Measurements from ENCODE around the gene TRIM10.
"Not testable (repeated sequence)": the region's sequence is repeated elsewhere in the genome, so short reads cannot be mapped to it uniquely, and the experiment has no call there.

The TRIM10 gene

DNA sequence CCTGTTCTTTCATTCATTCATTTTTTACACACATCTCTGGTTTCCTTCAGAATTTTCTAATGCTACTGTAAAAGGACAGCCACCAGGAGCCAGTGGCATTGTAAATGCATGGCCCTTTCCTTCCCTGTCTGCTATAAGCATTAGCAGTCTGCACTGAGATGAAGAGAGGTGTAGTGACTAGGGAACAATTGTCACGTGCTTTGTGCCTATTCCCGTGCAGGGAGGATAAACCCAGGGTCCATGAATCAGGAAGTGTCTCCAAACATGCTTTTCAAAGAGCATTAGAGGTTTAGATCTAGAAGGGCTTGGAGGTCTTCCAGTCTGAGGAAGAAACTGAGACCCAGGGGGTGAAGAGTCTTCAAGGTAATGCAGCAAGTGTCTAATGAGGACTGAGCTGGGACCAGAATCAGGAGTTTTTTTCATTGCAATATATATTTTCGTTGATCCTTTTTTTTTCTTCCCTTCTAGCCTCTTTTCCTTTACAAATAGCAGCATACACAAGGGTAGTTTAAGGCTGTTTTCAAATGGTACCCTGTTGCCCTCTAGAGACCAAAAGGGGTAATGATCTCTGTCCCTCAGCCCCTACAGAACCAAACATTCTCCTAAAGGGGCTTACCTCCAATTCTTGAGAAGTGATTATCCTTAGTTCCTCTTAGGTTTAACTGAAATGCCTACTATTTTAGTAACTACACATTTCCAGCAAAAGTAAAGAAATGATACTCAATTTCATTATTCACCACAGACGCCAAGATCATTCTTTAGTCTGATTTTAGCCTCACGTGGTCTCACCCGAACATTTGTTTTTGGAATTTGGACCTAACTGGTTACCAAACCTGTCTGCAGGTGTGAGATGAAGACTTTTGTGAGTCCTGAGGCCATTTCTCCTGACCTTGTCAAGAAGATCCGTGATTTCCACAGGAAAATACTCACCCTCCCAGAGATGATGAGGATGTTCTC, 8.9 kb upstream of the TRIM10 start:
- peak; percentile 70 for DNase-seq (ENCODE audit: low read depth)
- H3K4me3 ChIP-seq (ENCODE audit: low read depth, low read length) = no peak overlapping the region
- TF ChIP-seq MYC (IDR thresholded peaks at IDR 0.05; ENCODE audit: low read depth, low read length) = no peak
- TF ChIP-seq, protein P1, sequence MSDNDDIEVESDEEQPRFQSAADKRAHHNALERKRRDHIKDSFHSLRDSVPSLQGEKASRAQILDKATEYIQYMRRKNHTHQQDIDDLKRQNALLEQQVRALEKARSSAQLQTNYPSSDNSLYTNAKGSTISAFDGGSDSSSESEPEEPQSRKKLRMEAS (IDR thresholded peaks at IDR 0.05; ENCODE audit: low read depth, low read length) = 0 out of 2 replicates have a peak, but pooled peaks have one; percentile 16
- TF ChIP-seq, protein P2, sequence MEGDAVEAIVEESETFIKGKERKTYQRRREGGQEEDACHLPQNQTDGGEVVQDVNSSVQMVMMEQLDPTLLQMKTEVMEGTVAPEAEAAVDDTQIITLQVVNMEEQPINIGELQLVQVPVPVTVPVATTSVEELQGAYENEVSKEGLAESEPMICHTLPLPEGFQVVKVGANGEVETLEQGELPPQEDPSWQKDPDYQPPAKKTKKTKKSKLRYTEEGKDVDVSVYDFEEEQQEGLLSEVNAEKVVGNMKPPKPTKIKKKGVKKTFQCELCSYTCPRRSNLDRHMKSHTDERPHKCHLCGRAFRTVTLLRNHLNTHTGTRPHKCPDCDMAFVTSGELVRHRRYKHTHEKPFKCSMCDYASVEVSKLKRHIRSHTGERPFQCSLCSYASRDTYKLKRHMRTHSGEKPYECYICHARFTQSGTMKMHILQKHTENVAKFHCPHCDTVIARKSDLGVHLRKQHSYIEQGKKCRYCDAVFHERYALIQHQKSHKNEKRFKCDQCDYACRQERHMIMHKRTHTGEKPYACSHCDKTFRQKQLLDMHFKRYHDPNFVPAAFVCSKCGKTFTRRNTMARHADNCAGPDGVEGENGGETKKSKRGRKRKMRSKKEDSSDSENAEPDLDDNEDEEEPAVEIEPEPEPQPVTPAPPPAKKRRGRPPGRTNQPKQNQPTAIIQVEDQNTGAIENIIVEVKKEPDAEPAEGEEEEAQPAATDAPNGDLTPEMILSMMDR (IDR thresholded peaks at IDR 0.05; ENCODE audit: low read depth, low read length) = peak; percentile 83
- TF ChIP-seq POLR2A (IDR thresholded peaks at IDR 0.05; ENCODE audit: extremely low read depth, insufficient read length) = no peak

DNA sequence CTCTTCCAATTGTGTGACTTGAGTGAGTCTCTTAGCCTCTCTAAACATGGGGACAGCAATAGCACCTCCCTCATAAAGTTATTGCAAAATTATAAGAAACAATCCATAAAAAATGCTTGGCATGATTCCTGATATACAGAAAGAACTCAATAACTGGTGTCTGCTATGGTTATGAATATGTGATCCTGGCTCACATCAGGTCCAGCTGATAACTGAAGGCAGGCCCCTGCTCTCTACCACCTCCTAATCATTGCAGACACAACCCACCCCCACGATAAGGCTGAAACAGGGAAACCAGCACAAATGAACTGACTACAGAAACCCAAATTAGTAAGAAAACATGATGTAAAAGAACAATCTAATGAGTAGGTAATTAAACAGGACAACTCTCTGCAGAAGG, 7.7 kb upstream of the TRIM10 start:
- no peak for DNase-seq (ENCODE audit: low read depth)
- H3K4me3 ChIP-seq (ENCODE audit: low read depth, low read length) = no peak overlapping the region
- TF ChIP-seq MYC (IDR thresholded peaks at IDR 0.05; ENCODE audit: low read depth, low read length) = no peak
- TF ChIP-seq, protein P2 (IDR thresholded peaks at IDR 0.05; ENCODE audit: low read depth, low read length) = no peak
- no peak for TF ChIP-seq POLR2A (IDR thresholded peaks at IDR 0.05; ENCODE audit: extremely low read depth, insufficient read length)
- TF ChIP-seq, protein P1 (IDR thresholded peaks at IDR 0.05; ENCODE audit: low read depth, low read length) = no peak

DNA sequence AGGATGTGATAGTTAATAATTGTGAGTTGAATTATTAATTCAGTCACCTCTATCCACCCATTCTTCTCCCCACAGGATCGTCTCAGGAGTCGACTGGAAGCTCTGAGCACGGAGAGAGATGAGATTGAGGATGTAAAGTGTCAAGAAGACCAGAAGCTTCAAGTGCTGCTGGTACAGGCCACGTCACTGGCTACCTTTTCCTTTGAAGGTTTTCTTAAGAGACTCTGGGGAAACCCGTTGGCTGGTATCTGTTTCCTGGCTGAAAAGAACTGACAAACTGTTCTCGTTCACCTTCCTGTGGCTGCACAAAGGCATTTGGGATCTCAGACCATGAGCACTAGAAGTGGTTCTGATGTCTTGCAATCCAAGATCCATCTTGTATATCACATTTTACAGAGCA, 6.1 kb upstream of the TRIM10 start:
- TF ChIP-seq, protein P1 (IDR thresholded peaks at IDR 0.05; ENCODE audit: low read depth, low read length) = no peak
- TF ChIP-seq POLR2A (IDR thresholded peaks at IDR 0.05; ENCODE audit: extremely low read depth, insufficient read length) = no peak
- TF ChIP-seq, protein P2 (IDR thresholded peaks at IDR 0.05; ENCODE audit: low read depth, low read length) = no peak
- TF ChIP-seq MYC (IDR thresholded peaks at IDR 0.05; ENCODE audit: low read depth, low read length) = no peak
- DNase-seq (ENCODE audit: low read depth) = no peak
- no peak overlapping the region for H3K4me3 ChIP-seq (ENCODE audit: low read depth, low read length)

DNA sequence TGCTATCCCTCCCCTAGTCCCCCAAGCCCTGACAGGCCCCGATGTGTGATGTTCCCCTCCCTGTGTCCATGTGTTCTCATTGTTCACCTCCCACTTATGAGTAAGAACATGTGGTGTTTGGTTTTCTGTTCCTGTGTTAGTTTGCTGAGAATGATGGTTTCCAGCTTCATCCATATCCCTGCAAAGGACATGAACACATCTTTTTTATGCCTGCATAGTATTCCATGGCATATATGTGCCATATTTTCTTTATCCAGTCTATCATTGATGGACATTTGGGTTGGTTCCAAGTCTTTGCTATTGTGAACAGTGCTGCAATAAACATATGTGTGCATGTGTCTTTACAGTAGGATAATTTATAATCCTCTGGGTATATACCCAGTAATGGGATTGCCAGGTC, 4.2 kb upstream of the TRIM10 start:
- not testable (repeated sequence) for H3K4me3 ChIP-seq (ENCODE audit: low read depth, low read length); DNase-seq (ENCODE audit: low read depth)

DNA sequence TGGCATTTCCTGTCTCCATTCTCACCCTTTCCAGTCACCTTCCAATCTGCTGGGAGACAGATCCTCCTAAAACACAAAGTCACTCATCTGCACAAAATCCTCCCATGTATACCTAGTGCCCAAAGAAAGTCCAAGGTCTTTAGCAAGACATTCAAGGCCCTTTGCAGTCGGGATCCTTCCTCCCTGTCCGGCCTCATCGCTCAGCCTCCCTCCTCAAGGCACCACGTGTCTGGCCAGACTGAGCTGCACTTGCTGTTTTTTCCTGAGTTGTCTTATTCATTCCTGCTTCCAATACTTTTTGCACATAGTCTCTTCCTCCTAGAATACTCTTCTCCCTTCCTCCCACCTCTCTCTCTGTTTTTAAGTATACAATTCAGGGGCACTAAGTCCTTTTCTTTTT, 3.7 kb upstream of the TRIM10 start:
- TF ChIP-seq, protein P2 (IDR thresholded peaks at IDR 0.05; ENCODE audit: low read depth, low read length) = no peak
- no peak for TF ChIP-seq MYC (IDR thresholded peaks at IDR 0.05; ENCODE audit: low read depth, low read length)
- TF ChIP-seq POLR2A (IDR thresholded peaks at IDR 0.05; ENCODE audit: extremely low read depth, insufficient read length) = no peak
- TF ChIP-seq, protein P1 (IDR thresholded peaks at IDR 0.05; ENCODE audit: low read depth, low read length) = no peak
- no peak for DNase-seq (ENCODE audit: low read depth)
- no peak overlapping the region for H3K4me3 ChIP-seq (ENCODE audit: low read depth, low read length)

DNA sequence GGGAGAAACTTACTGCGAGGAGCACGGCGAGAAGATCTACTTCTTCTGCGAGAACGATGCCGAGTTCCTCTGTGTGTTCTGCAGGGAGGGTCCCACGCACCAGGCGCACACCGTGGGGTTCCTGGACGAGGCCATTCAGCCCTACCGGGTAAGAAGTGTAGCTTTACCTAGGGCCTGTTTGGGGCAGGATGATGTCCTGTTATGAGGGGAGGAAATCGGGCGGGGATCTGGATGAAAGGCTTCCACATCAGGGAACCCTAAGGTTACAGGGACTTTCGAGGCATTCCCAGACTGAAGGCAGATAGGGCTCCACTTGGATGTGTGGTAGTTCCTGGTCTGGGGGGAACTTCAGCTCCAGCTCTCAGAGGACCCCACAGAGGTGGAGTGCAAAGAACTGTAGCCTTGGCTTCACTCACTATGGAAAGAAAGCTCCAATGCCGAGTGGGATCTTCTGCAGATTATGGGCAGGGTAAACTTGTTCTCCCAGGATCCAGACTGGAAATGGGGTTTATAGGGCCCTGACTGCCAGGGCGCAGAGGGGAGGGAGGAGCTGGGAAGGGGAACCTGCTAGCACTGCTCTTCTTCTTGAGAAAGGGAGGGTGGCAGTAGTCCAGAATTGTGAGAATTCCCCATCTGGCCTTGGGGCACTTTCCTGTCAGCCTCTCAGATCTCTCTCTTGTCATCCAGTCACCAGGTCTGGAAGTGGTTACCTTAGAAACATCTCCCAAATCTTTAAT, 3.1 kb upstream of the TRIM10 start:
- no peak for DNase-seq (ENCODE audit: low read depth)

More for the DNA sequence above, 3.1 kb upstream of the TRIM10 start:
- no peak overlapping the region for H3K4me3 ChIP-seq (ENCODE audit: low read depth, low read length)
- TF ChIP-seq, protein P1 (IDR thresholded peaks at IDR 0.05; ENCODE audit: low read depth, low read length) = no peak
- TF ChIP-seq, protein P2 (IDR thresholded peaks at IDR 0.05; ENCODE audit: low read depth, low read length) = no peak
- no peak for TF ChIP-seq MYC (IDR thresholded peaks at IDR 0.05; ENCODE audit: low read depth, low read length)
- TF ChIP-seq POLR2A (IDR thresholded peaks at IDR 0.05; ENCODE audit: extremely low read depth, insufficient read length) = no peak

All from NB4 (cell line).